HepG2 (cell line): ENCODE results near the gene CNTROB. TPM values are rescaled to one million over a fixed set of nuclear protein-coding genes. Genes with fewer than 3 reads are reported as not detected.

ENCODE experiments used
- ATAC-seq: fragments of 200-7000 bp; cut with Tn5 transposase; 3 replicates; pipeline ENCODE4 v1.9.1; 2020; ENCODE audit warnings: mild to moderate bottlenecking, moderate library complexity
- BruUV-seq: library from RNA; stranded (reverse); fragments of 400-500 nt; replicated peaks from 2 replicates; lab custom pipeline; 2021; lab: Mats Ljungman, UMichigan
- CTCF ChIA-PET: fragments of 300-600 bp; formaldehyde crosslinking; extraction: SDS; loops from one replicate; lab custom pipeline; 2021; ENCODE audit warnings: low total read pairs, inconsistent platforms, low intra/inter-chr PET ratio; lab: Yijun Ruan, JAX
- POLR2A ChIA-PET: fragments of 350-600 bp; sonication (Branson Sonifier 250); formaldehyde crosslinking; loops from one replicate; lab custom pipeline; 2020; ENCODE audit warnings: antibody characterized with exemption, inconsistent platforms; lab: Yijun Ruan, JAX
- DNase-seq: peaks from one replicate; pipeline ENCODE4 v3.0.0-alpha.2; 2015; ENCODE audit warnings: low spot score
- FAIRE-seq: peaks from 3 replicates; lab custom pipeline; 2011; peaks lifted over from hg19 to GRCh38; lab: Jason Lieb, UNC
- H2AFZ ChIP-seq: one replicate; pipeline ENCODE4 v1.6.1; 2011; ENCODE audit warnings: low read length, inconsistent platforms
- H3K27ac ChIP-seq: fragments of 300-600 bp; 3 replicates; pipeline ENCODE4 v1.8.0; 2011; ENCODE audit warnings: mixed run types, mild to moderate bottlenecking, mixed read lengths, low read length, inconsistent platforms; ENCODE audit not compliant: insufficient read depth; ENCODE audit errors: extremely low read length
- H3K27me3 ChIP-seq, 2 experiments: fragments of 200-600 bp in 1 of 2; 2 replicates in 1 of 2; 3 replicates in 1 of 2; pipeline versions ENCODE4 v1.6.0 to v1.8.0; 2011; ENCODE audit warnings: low read length in 2 of 2, mild to moderate bottlenecking in 2 of 2, moderate library complexity in 2 of 2, inconsistent platforms in 1 of 2; ENCODE audit not compliant: insufficient read depth in 2 of 2, control insufficient read depth in 1 of 2
- H3K36me3 ChIP-seq, 2 experiments: fragments of 200-600 bp in 1 of 2; replicated peaks in 1 of 2; 2 replicates in 1 of 2; 3 replicates in 1 of 2; pipeline versions ENCODE4 v1.5.1 to v1.8.0; 2011; ENCODE audit warnings: low read length in 2 of 2, inconsistent platforms in 1 of 2; ENCODE audit not compliant: insufficient read depth in 2 of 2, control insufficient read depth in 1 of 2
- H3K4me1 ChIP-seq: 2 replicates; pipeline ENCODE4 v1.5.1; 2012; ENCODE audit warnings: low read length, inconsistent platforms; ENCODE audit not compliant: insufficient read depth
- H3K4me2 ChIP-seq: 2 replicates; pipeline ENCODE4 v1.6.0; 2011; ENCODE audit warnings: low read depth, low read length, inconsistent platforms
- H3K4me3 ChIP-seq, 3 experiments: fragments of 200-600 bp in 1 of 3; sonication (generic), shearing (Covaris generic) in 1 of 3; replicated peaks in 1 of 3; 2 replicates each; pipeline ENCODE4 v1.5.1; 2011 to 2016; ENCODE audit warnings: low read length in 3 of 3, inconsistent platforms in 2 of 3, low read depth in 2 of 3, mild to moderate bottlenecking in 2 of 3, control low read depth in 1 of 3, mixed read lengths in 1 of 3; ENCODE audit not compliant: insufficient read depth in 1 of 3
- H3K79me2 ChIP-seq: one replicate; pipeline ENCODE4 v1.6.1; 2011; ENCODE audit warnings: low read length, inconsistent platforms; ENCODE audit not compliant: insufficient read depth
- H3K9ac ChIP-seq: 2 replicates; pipeline ENCODE4 v1.6.0; 2011; ENCODE audit warnings: mild to moderate bottlenecking, low read depth, low read length, inconsistent platforms; ENCODE audit not compliant: insufficient read depth
- H3K9me3 ChIP-seq: 2 replicates; pipeline ENCODE4 v1.5.1; 2012; ENCODE audit warnings: mild to moderate bottlenecking, low read length
- H4K20me1 ChIP-seq: 2 replicates; pipeline ENCODE4 v1.6.0; 2011; ENCODE audit warnings: inconsistent platforms, mild to moderate bottlenecking, low read length, moderate library complexity; ENCODE audit not compliant: insufficient read depth
- CREM ChIP-seq, 2 experiments: sonication (generic) in 1 of 2; formaldehyde crosslinking in 1 of 2; IDR thresholded peaks; 2 replicates each; pipeline versions ENCODE4 v1.4.0 to v1.6.1; 2016 to 2020; ENCODE audit warnings: antibody characterized with exemption in 1 of 2, mild to moderate bottlenecking in 1 of 2, missing genetic modification reagents in 1 of 2
- HOXA5 ChIP-seq: sonication (generic); formaldehyde crosslinking; IDR thresholded peaks from 2 replicates; pipeline ENCODE4 v1.4.0; 2020; ENCODE audit warnings: missing genetic modification reagents
- NR2C2 ChIP-seq: sonication (generic); formaldehyde crosslinking; IDR thresholded peaks from 2 replicates; pipeline ENCODE4 v1.4.0; 2020; ENCODE audit warnings: missing genetic modification reagents, mild to moderate bottlenecking, moderate library complexity, borderline replicate concordance
- TOPORS ChIP-seq: sonication (generic); formaldehyde crosslinking; IDR thresholded peaks from 2 replicates; pipeline ENCODE4 v1.8.0; 2023; ENCODE audit warnings: mild to moderate bottlenecking, missing genetic modification reagents
- ZNF263 ChIP-seq: sonication (generic); formaldehyde crosslinking; IDR thresholded peaks from 2 replicates; pipeline ENCODE4 v1.4.0; 2020; ENCODE audit warnings: missing genetic modification reagents
- ZNF329 ChIP-seq: sonication (generic); formaldehyde crosslinking; IDR thresholded peaks from 2 replicates; pipeline ENCODE4 v1.9.0; 2021; ENCODE audit warnings: low read depth, mild to moderate bottlenecking, missing genetic modification reagents
- ZNF724P ChIP-seq: sonication (generic); formaldehyde crosslinking; IDR thresholded peaks from 2 replicates; pipeline ENCODE4 v1.8.0; 2022; ENCODE audit warnings: missing genetic modification reagents, borderline replicate concordance
- ZNF776 ChIP-seq: sonication (generic); formaldehyde crosslinking; IDR thresholded peaks from 2 replicates; pipeline ENCODE4 v1.4.0; 2020; ENCODE audit warnings: mild to moderate bottlenecking, missing genetic modification reagents
- ZNF777 ChIP-seq: sonication (generic); formaldehyde crosslinking; IDR thresholded peaks from 2 replicates; pipeline ENCODE4 v1.4.0; 2020; ENCODE audit warnings: missing genetic modification reagents
- ZNF781 ChIP-seq: sonication (generic); formaldehyde crosslinking; IDR thresholded peaks from 2 replicates; pipeline ENCODE4 v1.5.1; 2020; ENCODE audit warnings: borderline replicate concordance, mild to moderate bottlenecking, missing genetic modification reagents; ENCODE audit errors: not compliant biosample characterization
- ZNF788 ChIP-seq: sonication (generic); formaldehyde crosslinking; IDR thresholded peaks from 2 replicates; pipeline ENCODE4 v1.5.0; 2020; ENCODE audit warnings: mild to moderate bottlenecking, missing genetic modification reagents, borderline replicate concordance
- WGBS: methylation state at CpG from one replicate; pipeline ENCODE4 v1.1.6; 2017; ENCODE audit warnings: low lambda C conversion rate; 5-methylcytosine and 5-hydroxymethylcytosine counted together
- in situ Hi-C: cut with HindIII; loops from 2 replicates; pipeline ENCODE4 v1.10.0; 2017; ENCODE audit warnings: low pct_unique_long_range_greater_than_20kb; ENCODE audit not compliant: extremely low pct_ligation_motif_present
- intact Hi-C: fragments of 100-400 bp; cut with micrococcal nuclease; formaldehyde crosslinking; loops from one replicate; pipeline ENCODE4 v1.10.0; 2022; ENCODE audit not compliant: unreplicated experiment
- polyA plus RNA-seq, 8 experiments: library from polyadenylated mRNA; depleted of rRNA in 3 of 8; stranded (reverse) in 7 of 8; unstranded in 1 of 8; fragments of >200 nt; fragmentation: Illumina TruSeq in 4 of 8; extraction: Trizol in 4 of 8; gene quantifications; 2 replicates each; pipeline versions ENCODE4 v1.2.1 to v1.2.3, GENCODE V29; 2011 to 2016; ENCODE audit warnings: low read depth in 4 of 8, missing spikeins in 1 of 8, mixed read lengths in 1 of 8; ENCODE audit not compliant: insufficient read depth in 1 of 8
- total RNA-seq, 5 experiments: library from RNA; depleted of rRNA; stranded (reverse); fragments of >200 nt; fragmentation: Illumina TruSeq; extraction: Trizol; gene quantifications; 2 replicates each; pipeline ENCODE4 v1.2.3, GENCODE V29; 2016; ENCODE audit warnings: low read depth in 1 of 5

Gene CNTROB
- total and polyA plus RNA-seq, 2 of the 13 experiments (the other 11 are each of a cell fraction or from before 2014, with no cell fraction given): 21.2 to 24.1 TPM

- H2AFZ ChIP-seq: no peak overlapping the region
- peak; percentile 21 for ATAC-seq
- intact Hi-C loops: loop anchor here (5.0 kb wide), 1 partner anchor 56 kb away; no protein-coding TSS in a partner anchor
- 34% methylated on average over 18 of the region's 20 CpGs for WGBS
- no peak for FAIRE-seq
- H3K4me1 ChIP-seq: peaks cover 26% of the 10 kb centered on the region
- TF ChIP-seq ZNF776 (CRISPR knock-in tag) (no peak), ZNF329 (CRISPR knock-in tag) (no peak), ZNF777 (CRISPR knock-in tag) (no peak), TOPORS (CRISPR knock-in tag) (no peak), CREM (IDR thresholded peaks at IDR 0.05) (no peak), CREM (CRISPR knock-in tag; IDR thresholded peaks at IDR 0.05) (no peak), ZNF788 (CRISPR knock-in tag) (no peak), ZNF263 (CRISPR knock-in tag) (no peak), ZNF781 (no peak), ZNF724P (CRISPR knock-in tag) (no peak), NR2C2 (CRISPR knock-in tag) (no peak), HOXA5 (CRISPR knock-in tag) (no peak)
- H3K36me3 ChIP-seq: peaks cover 1 to 6% of the 10 kb centered on the region in 2 experiments; a peak in 4 of 5 replicates
- no peaks in the 10 kb centered on the region; a peak in 1 of 5 replicates for H3K27me3 ChIP-seq
- H3K4me3 ChIP-seq: peak overlapping the region; percentile 80 to 93 (median 85)
- CTCF ChIA-PET: no interaction called here
- POLR2A ChIA-PET: interaction anchor here (0.6 to 3.6 kb wide), 11 partner anchors 9 to 97 kb away, joined by 3 to 27 read pairs (median 4); partner anchors contain the start of genes KDM6B, NAA38 and RNF227
- H3K27ac ChIP-seq: peak overlapping the region; percentile 49
- DNase-seq: no peak
- H3K79me2 ChIP-seq: peaks cover 14% of the 10 kb centered on the region
- H4K20me1 ChIP-seq: no peaks in the 10 kb centered on the region
- H3K9me3 ChIP-seq: no peaks in the 10 kb centered on the region
- TSS peak; percentile 83 for BruUV-seq
- H3K4me2 ChIP-seq: peak overlapping the region; percentile 68
- H3K9ac ChIP-seq: peak overlapping the region; percentile 77
- in situ Hi-C loops: no loop called here
Observed at GRCh38 chr17:7930841-7931631, 970 bp upstream of the CNTROB start.
